H54 (cell line): ENCODE measurements around the gene ULK4.

Source experiments
- DNase-seq: peaks from one replicate; pipeline ENCODE4 v3.0.0; 2011; ENCODE audit warnings: low spot score, mixed read lengths; ENCODE audit not compliant: insufficient read length
- FAIRE-seq: peaks from 3 replicates; lab custom pipeline; 2011; peaks lifted over from hg19 to GRCh38; lab: Jason Lieb, UNC
- POLR2A ChIP-seq: IDR thresholded peaks from 2 replicates; pipeline ENCODE4 v1.6.1; 2011; ENCODE audit warnings: low read depth, mild to moderate bottlenecking, low read length

The ULK4 gene

DNA sequence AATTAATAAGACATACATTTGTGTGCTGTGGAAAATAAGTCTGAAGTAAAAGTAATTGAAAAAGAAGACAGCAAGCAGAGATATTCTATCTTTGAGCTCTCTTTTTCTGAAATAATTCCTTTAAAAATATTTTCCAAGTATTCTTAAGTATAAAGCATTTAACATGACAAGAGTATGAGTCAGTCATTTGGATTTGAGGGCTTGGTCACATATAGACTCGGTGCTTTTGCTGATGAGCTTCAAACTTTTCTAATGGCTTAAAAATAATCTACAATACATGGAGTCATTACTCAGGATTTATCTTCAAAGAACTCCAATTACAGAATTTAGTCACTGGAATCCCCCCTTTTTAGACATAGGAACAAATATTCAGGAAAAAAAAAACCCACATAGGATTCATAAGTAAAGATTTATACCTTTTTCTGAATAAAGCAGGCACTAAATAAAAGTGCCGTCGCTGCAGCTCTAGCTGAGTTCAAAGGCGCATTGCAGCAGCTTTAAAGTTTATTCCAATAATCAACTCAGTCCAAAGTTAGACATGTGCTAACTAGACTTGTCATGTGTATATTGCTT lies 615.1 kb downstream of the ULK4 start:
- no peak for TF ChIP-seq POLR2A
- FAIRE-seq (no peak), DNase-seq (no peak)

DNA sequence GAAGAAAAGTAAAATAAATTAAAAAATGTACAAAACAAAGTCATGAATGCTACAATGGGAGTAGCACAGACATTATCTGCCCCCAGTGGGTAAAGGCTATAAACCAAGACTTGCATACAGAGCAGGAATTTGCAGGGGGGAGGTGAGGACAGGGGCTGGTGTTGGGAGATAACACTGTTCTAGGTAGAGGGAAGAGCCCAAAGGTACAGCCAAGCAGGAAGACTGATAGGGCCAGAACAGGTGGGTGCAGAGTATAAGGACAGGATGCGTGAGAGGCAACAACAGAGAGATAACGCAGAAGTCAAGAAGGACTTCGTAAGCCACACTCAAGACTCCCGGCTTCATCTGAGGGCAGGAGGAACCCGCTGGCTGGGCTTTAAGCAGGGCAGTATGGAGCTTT lies 616.1 kb downstream of the ULK4 start:
- FAIRE-seq: no peak
- no peak for TF ChIP-seq POLR2A
- no peak for DNase-seq

DNA sequence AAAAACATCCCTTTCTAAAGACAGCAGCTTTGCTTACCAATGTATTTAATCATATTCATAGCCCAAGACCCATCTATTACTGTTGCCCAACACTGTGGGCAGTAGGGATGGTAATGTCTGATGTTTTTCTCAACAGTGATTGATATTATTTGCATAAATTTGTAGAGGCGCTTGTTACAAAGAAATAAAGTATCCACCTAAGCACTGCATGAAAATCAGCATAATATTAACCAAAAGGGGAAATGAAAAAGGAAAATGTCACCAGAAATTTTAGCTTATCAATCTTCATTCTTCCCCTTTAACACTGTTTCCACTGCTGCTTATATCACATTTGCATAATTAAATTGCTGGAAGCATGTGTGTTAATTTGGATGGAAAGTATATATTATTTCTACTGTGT lies 622.1 kb downstream of the ULK4 start:
- TF ChIP-seq POLR2A: no peak
- no peak for DNase-seq
- no peak for FAIRE-seq

DNA sequence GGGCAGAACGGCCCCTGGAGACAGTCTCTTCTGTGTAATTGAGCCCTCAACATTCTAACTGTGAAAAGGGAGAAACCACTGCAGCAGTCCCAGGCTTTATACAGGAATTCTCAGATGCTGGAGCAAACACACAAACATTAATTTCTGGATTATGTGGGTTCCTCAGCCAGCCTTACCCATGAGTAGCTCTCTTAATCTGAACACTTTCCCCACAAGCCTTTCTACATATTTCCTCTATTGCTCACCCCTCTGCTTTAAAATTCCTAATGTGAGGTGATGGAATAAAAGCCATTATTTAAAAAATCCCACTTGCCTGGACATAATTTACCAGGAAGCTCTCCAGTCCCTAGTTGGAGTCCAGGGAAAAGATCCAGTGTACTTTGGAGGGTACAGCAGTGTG lies 623.6 kb downstream of the ULK4 start:
- DNase-seq (no peak), FAIRE-seq (no peak)
- no peak for TF ChIP-seq POLR2A

DNA sequence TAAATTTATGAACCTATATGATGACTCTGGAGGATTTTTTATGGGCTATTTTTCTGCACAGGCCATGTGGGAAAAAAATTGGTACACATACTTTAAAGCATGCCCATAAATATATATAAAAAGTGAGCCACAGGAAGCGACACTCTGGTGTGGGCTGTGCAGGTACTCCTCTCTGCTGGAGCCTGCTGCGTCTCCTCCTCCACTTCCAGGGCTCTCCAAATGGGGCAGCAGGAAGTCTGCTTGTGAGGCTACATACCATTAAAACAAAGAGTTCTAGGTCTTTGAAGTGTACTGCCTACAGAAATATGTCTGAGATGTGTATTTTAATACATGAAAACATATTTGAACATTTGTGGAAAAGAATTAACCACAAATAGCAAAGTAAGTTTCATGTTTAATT lies 627.5 kb downstream of the ULK4 start:
- FAIRE-seq: no peak
- TF ChIP-seq POLR2A: no peak
- no peak for DNase-seq

DNA sequence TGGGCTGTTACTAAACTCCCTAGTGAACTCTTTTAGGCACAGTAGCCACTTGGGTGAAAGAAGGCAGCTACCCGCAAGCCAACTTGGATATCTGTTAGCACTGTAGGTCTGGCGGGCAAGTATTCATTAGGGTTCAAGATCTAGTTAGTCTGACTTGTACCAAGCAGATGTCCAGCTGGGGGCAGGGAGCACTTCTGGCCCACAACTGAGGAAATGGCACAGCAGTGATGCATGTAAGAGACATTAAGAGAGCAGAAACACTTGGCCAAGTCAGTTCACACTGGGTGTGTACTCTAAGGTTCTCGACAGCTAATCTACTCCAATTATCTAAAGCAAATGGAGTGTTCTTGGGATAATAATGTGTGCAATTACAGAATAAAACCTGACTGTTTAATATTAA lies 630.9 kb downstream of the ULK4 start:
- DNase-seq (no peak), FAIRE-seq (peak; percentile 20)
- TF ChIP-seq POLR2A: no peak

DNA sequence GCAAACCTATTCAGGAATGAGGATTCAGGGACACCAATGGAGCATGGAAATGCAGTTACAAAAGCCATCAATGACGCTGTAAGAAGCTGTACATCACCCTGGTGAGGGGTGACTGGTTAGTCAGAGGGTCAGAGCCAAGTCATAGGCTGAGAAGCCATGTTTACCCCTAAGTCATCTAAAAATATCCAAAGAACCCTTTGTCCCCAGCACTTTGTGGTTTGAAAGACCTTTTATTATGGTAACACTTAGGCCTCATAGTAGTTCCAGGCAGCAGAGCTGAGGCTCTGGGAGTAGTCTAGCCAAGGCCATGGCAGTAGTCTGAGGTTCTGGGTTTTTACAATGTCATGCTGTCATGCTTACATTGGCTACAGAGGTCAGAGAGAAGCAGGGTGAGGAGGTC lies 631.4 kb downstream of the ULK4 start:
- FAIRE-seq: peak; percentile 64
- TF ChIP-seq POLR2A: no peak
- DNase-seq: no peak

- no peak for FAIRE-seq
- TF ChIP-seq POLR2A: no peak
Observed at GRCh38 chr3:41329881-41330280, 632.0 kb downstream of the ULK4 start.

GRCh38 chr3:41328926-41329325 lies 633.0 kb downstream of the ULK4 start:
- no peak for FAIRE-seq
- no peak for TF ChIP-seq POLR2A
- no peak for DNase-seq

More at GRCh38 chr3:41329881-41330280, 632.0 kb downstream of the ULK4 start:
- no peak for DNase-seq

- FAIRE-seq (no peak), DNase-seq (no peak)
- TF ChIP-seq POLR2A: no peak
Observed at GRCh38 chr3:41327718-41328117, 634.2 kb downstream of the ULK4 start.

GRCh38 chr3:41324156-41324475 lies 637.8 kb downstream of the ULK4 start:
- TF ChIP-seq POLR2A: no peak
- DNase-seq (no peak), FAIRE-seq (no peak)

DNA sequence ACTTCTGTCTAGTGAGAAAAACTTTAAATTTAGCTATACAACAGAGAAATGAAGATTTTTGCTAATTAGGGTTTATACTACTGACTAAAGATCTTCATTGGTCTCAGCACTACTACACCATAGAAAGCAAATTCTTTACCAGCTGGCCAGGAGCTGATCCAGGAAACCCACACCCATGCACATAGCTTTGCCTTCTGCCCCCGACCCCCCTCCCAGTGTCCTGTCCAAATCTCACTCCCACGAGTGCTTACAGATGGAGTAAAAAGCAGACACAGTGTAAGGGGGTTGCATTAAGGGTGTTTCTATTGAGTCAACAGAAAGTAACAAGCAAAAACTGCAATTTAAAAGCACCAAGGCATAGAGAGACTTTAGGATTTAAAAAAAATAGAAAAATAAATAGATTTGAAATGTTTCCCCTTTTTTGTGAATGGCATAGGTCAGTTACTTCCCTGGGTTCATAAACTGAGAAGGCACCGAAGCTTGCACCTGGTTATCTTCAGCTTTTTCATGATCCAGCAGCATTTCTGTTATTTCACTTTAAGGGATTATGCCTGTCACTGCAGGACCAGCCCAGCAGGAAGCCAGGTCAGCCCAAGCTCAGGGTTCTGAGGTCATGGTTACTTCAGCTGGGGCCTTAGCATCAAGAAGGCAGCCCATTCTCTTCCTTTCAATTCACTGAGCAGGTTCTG lies 638.3 kb downstream of the ULK4 start:
- DNase-seq (no peak), FAIRE-seq (no peak)
- TF ChIP-seq POLR2A: no peak

DNA sequence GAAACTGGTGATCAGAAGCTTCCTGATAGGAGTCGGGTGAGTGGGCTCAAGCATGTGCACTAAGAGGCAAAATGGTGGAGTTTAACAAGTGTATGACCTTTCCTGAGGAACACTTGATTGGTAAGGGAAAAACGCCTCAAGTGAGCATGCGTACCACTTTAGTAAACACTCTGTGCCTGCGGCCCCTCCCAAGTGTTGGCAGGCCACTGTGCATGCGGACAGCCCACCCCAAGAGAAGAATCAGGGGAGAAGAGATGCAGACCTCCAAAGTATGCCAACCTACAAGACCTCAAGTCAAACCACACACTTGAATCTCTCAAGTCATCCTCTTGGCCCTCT lies 640.3 kb downstream of the ULK4 start:
- FAIRE-seq (no peak), DNase-seq (no peak)
- TF ChIP-seq POLR2A: no peak

- DNase-seq (no peak), FAIRE-seq (no peak)
- no peak for TF ChIP-seq POLR2A
Observed at GRCh38 chr3:41320953-41321641, 640.8 kb downstream of the ULK4 start.

GRCh38 chr3:41318520-41318919 lies 643.4 kb downstream of the ULK4 start:
- DNase-seq: peak; percentile 21
- FAIRE-seq: peak; percentile 89
- TF ChIP-seq POLR2A: no peak
